Kidney tubule cell (primary cell): ENCODE results near the gene FAM72A.
"Not testable (repeated sequence)": the region's sequence is repeated elsewhere in the genome, so short reads cannot be mapped to it uniquely, and the experiment has no call there.

Source experiments
- DNase-seq: peaks from one replicate; pipeline ENCODE4 v3.0.0-alpha.2; 2018; ENCODE audit warnings: low spot score

FAM72A gene

GRCh38 chr1:206215600-206216392, 13.2 kb upstream of the FAM72A start:
- not testable (repeated sequence) for DNase-seq

GRCh38 chr1:206210802-206211201, 8.2 kb upstream of the FAM72A start:
- not testable (repeated sequence) for DNase-seq

- DNase-seq, result not testable (repeated sequence)
Measured at GRCh38 chr1:206205569-206205968, 2.9 kb upstream of the FAM72A start.

GRCh38 chr1:206204871-206205270, 2.2 kb upstream of the FAM72A start:
- DNase-seq, result peak; percentile 1

- DNase-seq, result not testable (repeated sequence)
Measured at GRCh38 chr1:206204159-206204511, 1.5 kb upstream of the FAM72A start.

GRCh38 chr1:206203364-206204158, 922 bp upstream of the FAM72A start, which contains the start of gene SRGAP2:
Gene SRGAP2, plus strand, starts transcription at chr1:206203541. Its CDS starts 2,430 bp downstream, at chr1:206205971.
- peak; percentile 49 for DNase-seq

- DNase-seq, result not testable (repeated sequence)
Measured at GRCh38 chr1:206196748-206197424, 5.8 kb downstream of the FAM72A start.

- not testable (repeated sequence) for DNase-seq
Measured at GRCh38 chr1:206195182-206195581, 7.5 kb downstream of the FAM72A start.

- DNase-seq, result not testable (repeated sequence)
Measured at GRCh38 chr1:206186826-206187225, 15.8 kb downstream of the FAM72A start.

- DNase-seq, result not testable (repeated sequence)
Measured at GRCh38 chr1:206185778-206186177, 16.9 kb downstream of the FAM72A start.

GRCh38 chr1:206183788-206184187, 18.9 kb downstream of the FAM72A start:
- DNase-seq, result not testable (repeated sequence)

GRCh38 chr1:206182368-206183317, 20.0 kb downstream of the FAM72A start:
- DNase-seq, result peak; percentile 0

- DNase-seq, result not testable (repeated sequence)
Measured at GRCh38 chr1:206179666-206180065, 23.0 kb downstream of the FAM72A start.

GRCh38 chr1:206178061-206178989, 24.3 kb downstream of the FAM72A start:
- DNase-seq, result peak; percentile 1

GRCh38 chr1:206176114-206176502, 26.5 kb downstream of the FAM72A start:
- DNase-seq, result not testable (repeated sequence)

- peak; percentile 2 for DNase-seq
Measured at GRCh38 chr1:206175459-206176113, 27.1 kb downstream of the FAM72A start.

GRCh38 chr1:206174182-206174868, 28.3 kb downstream of the FAM72A start:
- peak; percentile 1 for DNase-seq

- DNase-seq, result not testable (repeated sequence)
Measured at GRCh38 chr1:206173110-206173719, 29.4 kb downstream of the FAM72A start.
